Sigmoid colon (tissue), 3 donors: ENCODE results near the gene THBS4.

Source experiments
- POLR2A ChIP-seq, 2 donors: fragments of 450-650 bp; IDR thresholded peaks; one replicate each; pipeline ENCODE4 v1.6.1; 2016; ENCODE audit warnings: antibody characterized with exemption in 2 of 2, mild to moderate bottlenecking in 2 of 2, moderate library complexity in 2 of 2
- TF ChIP-seq, protein P1 (sequence below), 4 experiments: fragments of 450-650 bp in 3 of 4; fragments of 200-600 bp in 1 of 4; IDR thresholded peaks; one replicate each; pipeline ENCODE4 v1.5.1; 2016 to 2019; ENCODE audit warnings: antibody characterized with exemption in 4 of 4, mild to moderate bottlenecking in 3 of 4, moderate library complexity in 2 of 4

DNA sequence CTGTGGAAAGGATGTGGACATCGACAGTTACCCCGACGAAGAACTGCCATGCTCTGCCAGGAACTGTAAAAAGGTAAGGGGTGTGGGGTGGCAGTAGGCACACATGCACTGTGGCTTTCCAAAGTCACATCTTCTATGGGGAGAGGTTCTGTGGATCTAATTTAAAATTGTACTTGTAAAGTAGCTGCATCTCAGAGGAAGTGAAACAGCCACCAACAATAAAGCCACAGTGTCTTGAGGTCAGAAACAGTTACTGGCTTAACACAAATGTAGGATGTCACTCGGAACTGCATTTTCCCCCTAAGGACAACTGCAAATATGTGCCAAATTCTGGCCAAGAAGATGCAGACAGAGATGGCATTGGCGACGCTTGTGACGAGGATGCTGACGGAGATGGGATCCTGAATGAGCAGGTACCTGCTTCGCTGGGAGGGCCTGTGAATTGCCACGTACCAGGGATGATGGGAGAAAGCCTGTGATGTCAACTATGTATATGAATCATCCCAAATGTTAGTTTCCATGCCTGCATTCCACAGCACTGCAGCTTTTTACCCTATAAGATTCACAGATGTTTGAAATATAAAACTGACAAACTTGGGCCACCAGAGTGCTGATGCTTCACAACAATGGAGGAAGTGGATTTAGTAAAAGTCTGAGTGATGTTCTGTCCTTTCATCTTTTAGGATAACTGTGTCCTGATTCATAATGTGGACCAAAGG lies 35.3 kb downstream of the THBS4 start:
- TF ChIP-seq, protein P1, sequence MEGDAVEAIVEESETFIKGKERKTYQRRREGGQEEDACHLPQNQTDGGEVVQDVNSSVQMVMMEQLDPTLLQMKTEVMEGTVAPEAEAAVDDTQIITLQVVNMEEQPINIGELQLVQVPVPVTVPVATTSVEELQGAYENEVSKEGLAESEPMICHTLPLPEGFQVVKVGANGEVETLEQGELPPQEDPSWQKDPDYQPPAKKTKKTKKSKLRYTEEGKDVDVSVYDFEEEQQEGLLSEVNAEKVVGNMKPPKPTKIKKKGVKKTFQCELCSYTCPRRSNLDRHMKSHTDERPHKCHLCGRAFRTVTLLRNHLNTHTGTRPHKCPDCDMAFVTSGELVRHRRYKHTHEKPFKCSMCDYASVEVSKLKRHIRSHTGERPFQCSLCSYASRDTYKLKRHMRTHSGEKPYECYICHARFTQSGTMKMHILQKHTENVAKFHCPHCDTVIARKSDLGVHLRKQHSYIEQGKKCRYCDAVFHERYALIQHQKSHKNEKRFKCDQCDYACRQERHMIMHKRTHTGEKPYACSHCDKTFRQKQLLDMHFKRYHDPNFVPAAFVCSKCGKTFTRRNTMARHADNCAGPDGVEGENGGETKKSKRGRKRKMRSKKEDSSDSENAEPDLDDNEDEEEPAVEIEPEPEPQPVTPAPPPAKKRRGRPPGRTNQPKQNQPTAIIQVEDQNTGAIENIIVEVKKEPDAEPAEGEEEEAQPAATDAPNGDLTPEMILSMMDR (IDR thresholded peaks at IDR 0.05) = no peak
- TF ChIP-seq POLR2A (IDR thresholded peaks at IDR 0.05) = no peak
